Progenitor cell of endocrine pancreas (in vitro differentiated cells): ENCODE data around the gene KCNK4. TPM values are rescaled to one million over a fixed set of nuclear protein-coding genes. Genes with fewer than 3 reads are reported as not detected.
"Not testable (repeated sequence)": the region's sequence is repeated elsewhere in the genome, so short reads cannot be mapped to it uniquely, and the experiment has no call there.

ENCODE experiments used
- DNase-seq: peaks from one replicate; pipeline ENCODE4 v3.0.0; 2021; ENCODE audit warnings: low spot score; ENCODE audit not compliant: unreplicated experiment
- H3K27ac Mint-ChIP-seq: 2 replicates; pipeline ENCODE4 v1.8.0; 2021; ENCODE audit warnings: mild to moderate bottlenecking, moderate library complexity, mixed read lengths
- H3K27me3 Mint-ChIP-seq: 2 replicates; pipeline ENCODE4 v1.8.0; 2021; ENCODE audit warnings: mixed read lengths
- H3K36me3 Mint-ChIP-seq: 2 replicates; pipeline ENCODE4 v1.8.0; 2022; ENCODE audit warnings: mixed read lengths; ENCODE audit not compliant: insufficient read depth
- H3K4me1 Mint-ChIP-seq: 2 replicates; pipeline ENCODE4 v1.8.0; 2021; ENCODE audit warnings: low read depth, mixed read lengths
- H3K4me3 Mint-ChIP-seq: 2 replicates; pipeline ENCODE4 v1.8.0; 2021; ENCODE audit warnings: low read depth, mild to moderate bottlenecking, moderate library complexity, mixed read lengths
- H3K9me3 Mint-ChIP-seq: 2 replicates; pipeline ENCODE4 v1.8.0; 2021; ENCODE audit warnings: low read depth, mixed read lengths
- CTCF ChIP-seq: fragments of 200-600 bp; sonication (generic); IDR thresholded peaks from one replicate; pipeline ENCODE4 v1.5.0; 2021; ENCODE audit warnings: antibody characterized with exemption, mild to moderate bottlenecking; ENCODE audit not compliant: unreplicated experiment
- total RNA-seq: library from RNA; stranded (reverse); gene quantifications from 2 replicates; pipeline ENCODE4 v1.2.1, GENCODE V29; 2021

The KCNK4 gene
- total RNA-seq, 1 donor from 2014 or later, result 0.62 TPM

GRCh38 chr11:64321533-64321932, 30.4 kb downstream of the KCNK4 start:
- H3K4me3 Mint-ChIP-seq, result no peak overlapping the region
- peaks cover 9% of the 10 kb centered on the region for H3K4me1 Mint-ChIP-seq
- no peaks in the 10 kb centered on the region for H3K27me3 Mint-ChIP-seq
- peaks cover 5% of the 10 kb centered on the region for H3K36me3 Mint-ChIP-seq
- H3K27ac Mint-ChIP-seq, result no peak overlapping the region
- no peak for DNase-seq
- no peaks in the 10 kb centered on the region for H3K9me3 Mint-ChIP-seq
- no peak for TF ChIP-seq CTCF

- peaks cover 5% of the 10 kb centered on the region for H3K4me1 Mint-ChIP-seq
- H3K36me3 Mint-ChIP-seq, result peaks cover 5% of the 10 kb centered on the region
- no peak for DNase-seq
- no peak overlapping the region for H3K27ac Mint-ChIP-seq
- peaks cover 2% of the 10 kb centered on the region for H3K27me3 Mint-ChIP-seq
- H3K9me3 Mint-ChIP-seq, result no peaks in the 10 kb centered on the region
- no peak for TF ChIP-seq CTCF
- H3K4me3 Mint-ChIP-seq, result no peak overlapping the region
These were observed 31.8 kb downstream of the KCNK4 start for GRCh38 chr11:64322925-64323260.

- no peak for TF ChIP-seq CTCF
- H3K27ac Mint-ChIP-seq, result no peak overlapping the region
- H3K27me3 Mint-ChIP-seq, result peaks cover 2% of the 10 kb centered on the region
- no peak for DNase-seq
- H3K4me1 Mint-ChIP-seq, result peaks cover 5% of the 10 kb centered on the region
- no peak overlapping the region for H3K4me3 Mint-ChIP-seq
- peaks cover 5% of the 10 kb centered on the region for H3K36me3 Mint-ChIP-seq
- no peaks in the 10 kb centered on the region for H3K9me3 Mint-ChIP-seq
These were observed 32.3 kb downstream of the KCNK4 start for GRCh38 chr11:64323373-64323772.

- not testable (repeated sequence) for H3K9me3 Mint-ChIP-seq, H3K4me3 Mint-ChIP-seq, H3K36me3 Mint-ChIP-seq, H3K4me1 Mint-ChIP-seq, DNase-seq, H3K27me3 Mint-ChIP-seq
- peak overlapping the region; percentile 33 for H3K27ac Mint-ChIP-seq
These were observed 32.9 kb downstream of the KCNK4 start for GRCh38 chr11:64323984-64324383.

- DNase-seq, result no peak
- Mint-ChIP-seq H3K4me3 (no peak overlapping the region), H3K9me3 (no peaks in the 10 kb centered on the region), H3K27me3 (peaks cover 10% of the 10 kb centered on the region), H3K27ac (no peak overlapping the region), H3K4me1 (no peaks in the 10 kb centered on the region), H3K36me3 (peaks cover 5% of the 10 kb centered on the region)
- TF ChIP-seq CTCF, result no peak
These were observed 33.8 kb downstream of the KCNK4 start for GRCh38 chr11:64324692-64325469.

- H3K27ac Mint-ChIP-seq, result no peak overlapping the region
These were observed 36.3 kb downstream of the KCNK4 start for GRCh38 chr11:64327375-64327774.

More at GRCh38 chr11:64327375-64327774, 36.3 kb downstream of the KCNK4 start:
- DNase-seq, result no peak
- H3K36me3 Mint-ChIP-seq, result no peaks in the 10 kb centered on the region
- peaks cover 14% of the 10 kb centered on the region for H3K27me3 Mint-ChIP-seq
- no peaks in the 10 kb centered on the region for H3K4me1 Mint-ChIP-seq
- no peak for TF ChIP-seq CTCF
- H3K4me3 Mint-ChIP-seq, result no peak overlapping the region
- no peaks in the 10 kb centered on the region for H3K9me3 Mint-ChIP-seq
